ENCODE data around the gene PRDM2. TPM values are rescaled to one million over a fixed set of nuclear protein-coding genes. Genes with fewer than 3 reads are reported as not detected.

Gene PRDM2
- total and polyA plus RNA-seq, 2 donors from 2014 or later, result 8.2 to 42.6 TPM

DNA sequence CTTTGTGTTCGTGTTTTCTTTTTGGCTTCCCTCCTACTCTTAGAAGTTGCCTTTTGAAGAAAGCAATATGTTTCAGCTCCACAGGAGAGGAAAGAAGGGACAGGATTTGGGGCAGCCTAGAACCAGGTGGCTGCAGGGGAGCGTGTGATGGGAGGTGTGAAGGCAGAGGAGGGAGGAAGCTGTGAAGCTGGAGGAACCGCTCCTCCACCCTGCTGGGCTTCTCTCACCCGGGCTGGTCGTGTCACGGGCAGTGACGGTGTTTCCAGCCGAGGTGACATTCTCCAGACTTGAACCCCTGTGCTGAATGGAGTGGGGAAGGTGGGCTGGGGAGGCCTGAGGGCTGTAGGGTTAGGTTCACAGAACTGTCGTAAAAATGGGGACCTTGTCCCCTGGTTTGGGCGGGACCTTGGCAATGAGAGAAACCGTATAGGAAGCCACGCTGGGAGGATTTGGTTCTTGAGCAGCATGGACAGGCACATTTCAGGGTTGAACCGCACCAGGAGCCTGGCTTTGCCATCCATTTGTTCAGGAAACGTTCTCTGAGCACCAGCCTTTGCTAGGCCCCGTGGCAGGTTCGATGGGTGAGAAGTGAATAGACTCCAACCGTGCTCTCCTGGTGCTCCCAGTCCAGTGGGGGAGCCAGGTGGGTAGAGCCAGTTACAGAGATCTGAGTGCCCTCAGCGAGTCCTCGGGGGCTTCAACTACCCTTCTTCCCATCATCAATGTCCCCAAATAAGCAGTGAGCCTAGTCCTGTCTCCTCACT, 103.0 kb downstream of the PRDM2 start:
- no peak for DNase-seq
- no peaks in the 10 kb centered on the region for H3K36me3 ChIP-seq (ENCODE audit: control insufficient read depth in 2 of 3, insufficient read depth in 3 of 3, low read length in 3 of 3)
- FAIRE-seq, result no peak
- H3K27me3 ChIP-seq (ENCODE audit: control insufficient read depth, insufficient read depth, low read length), result no peaks in the 10 kb centered on the region
- no peak overlapping the region for H3K4me3 ChIP-seq (ENCODE audit: low read length in 3 of 3)
- H3K9me3 ChIP-seq (ENCODE audit: control insufficient read depth in 2 of 3, insufficient read depth in 1 of 3, low read length in 3 of 3), result no peaks in the 10 kb centered on the region
- no peak overlapping the region for H3K9ac ChIP-seq (ENCODE audit: low read length in 3 of 3)
- H3K27ac ChIP-seq (ENCODE audit: low read depth in 2 of 2, low read length in 2 of 2), result no peak overlapping the region
- TF ChIP-seq, protein P1, sequence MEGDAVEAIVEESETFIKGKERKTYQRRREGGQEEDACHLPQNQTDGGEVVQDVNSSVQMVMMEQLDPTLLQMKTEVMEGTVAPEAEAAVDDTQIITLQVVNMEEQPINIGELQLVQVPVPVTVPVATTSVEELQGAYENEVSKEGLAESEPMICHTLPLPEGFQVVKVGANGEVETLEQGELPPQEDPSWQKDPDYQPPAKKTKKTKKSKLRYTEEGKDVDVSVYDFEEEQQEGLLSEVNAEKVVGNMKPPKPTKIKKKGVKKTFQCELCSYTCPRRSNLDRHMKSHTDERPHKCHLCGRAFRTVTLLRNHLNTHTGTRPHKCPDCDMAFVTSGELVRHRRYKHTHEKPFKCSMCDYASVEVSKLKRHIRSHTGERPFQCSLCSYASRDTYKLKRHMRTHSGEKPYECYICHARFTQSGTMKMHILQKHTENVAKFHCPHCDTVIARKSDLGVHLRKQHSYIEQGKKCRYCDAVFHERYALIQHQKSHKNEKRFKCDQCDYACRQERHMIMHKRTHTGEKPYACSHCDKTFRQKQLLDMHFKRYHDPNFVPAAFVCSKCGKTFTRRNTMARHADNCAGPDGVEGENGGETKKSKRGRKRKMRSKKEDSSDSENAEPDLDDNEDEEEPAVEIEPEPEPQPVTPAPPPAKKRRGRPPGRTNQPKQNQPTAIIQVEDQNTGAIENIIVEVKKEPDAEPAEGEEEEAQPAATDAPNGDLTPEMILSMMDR (IDR thresholded peaks at IDR 0.05; ENCODE audit: borderline replicate concordance, extremely low read depth, insufficient read depth), result no peak
- intact Hi-C loops (cut with DNase I), result no loop called here
- peaks cover 0 to 10% (median 4%) of the 10 kb centered on the region in 3 donors for H3K4me1 ChIP-seq (ENCODE audit: control insufficient read depth in 2 of 3, insufficient read depth in 2 of 3, low read depth in 1 of 3, low read length in 3 of 3)

DNA sequence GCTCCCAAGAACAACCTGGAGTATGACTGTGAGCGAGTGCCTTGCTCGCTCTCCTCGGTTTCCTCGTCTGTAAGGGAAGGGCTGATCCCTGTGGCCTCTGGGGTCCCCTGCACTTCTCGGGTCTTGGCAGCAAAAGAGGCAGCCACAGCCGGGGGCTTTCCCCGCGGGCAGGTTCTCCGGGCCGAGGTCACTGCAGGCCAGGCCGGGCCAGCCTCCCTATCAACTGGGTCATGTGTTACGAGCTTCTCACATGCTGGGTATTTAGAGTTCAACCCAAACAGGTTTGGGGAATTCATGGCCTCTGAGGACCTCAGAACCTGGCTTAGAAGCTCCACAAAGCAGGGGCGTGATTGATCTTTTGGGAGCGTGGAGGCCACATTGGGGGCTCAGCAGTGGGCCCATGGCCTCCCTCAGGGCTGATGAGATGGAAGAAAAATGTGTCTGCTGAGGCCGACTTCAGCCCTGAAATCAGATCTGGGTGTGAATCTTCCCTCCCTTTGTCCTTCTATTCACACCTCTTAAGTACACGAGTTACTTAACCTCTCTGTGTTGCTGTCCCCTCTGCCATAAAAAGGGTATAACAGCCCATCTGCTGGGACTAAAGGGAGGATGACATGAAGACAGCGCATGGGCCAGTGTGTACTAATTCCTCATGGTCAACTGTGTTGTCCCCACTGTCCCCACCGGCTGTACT, 103.7 kb downstream of the PRDM2 start:
- Histone ChIP-seq H3K27me3 (ENCODE audit: control insufficient read depth, insufficient read depth, low read length) (no peaks in the 10 kb centered on the region), H3K4me3 (ENCODE audit: low read length in 3 of 3) (no peak overlapping the region), H3K9me3 (ENCODE audit: control insufficient read depth in 2 of 3, insufficient read depth in 1 of 3, low read length in 3 of 3) (no peaks in the 10 kb centered on the region), H3K9ac (ENCODE audit: low read length in 3 of 3) (no peak overlapping the region), H3K4me1 (ENCODE audit: control insufficient read depth in 2 of 3, insufficient read depth in 2 of 3, low read depth in 1 of 3, low read length in 3 of 3) (peaks cover 0 to 10% (median 4%) of the 10 kb centered on the region in 3 donors), H3K27ac (ENCODE audit: low read depth in 2 of 2, low read length in 2 of 2) (no peak overlapping the region), H3K36me3 (ENCODE audit: control insufficient read depth in 2 of 3, insufficient read depth in 3 of 3, low read length in 3 of 3) (no peaks in the 10 kb centered on the region)
- intact Hi-C loops (cut with DNase I), result no loop called here
- no peak for DNase-seq
- no peak for FAIRE-seq
- TF ChIP-seq, protein P1 (IDR thresholded peaks at IDR 0.05; ENCODE audit: borderline replicate concordance, extremely low read depth, insufficient read depth), result no peak

DNA sequence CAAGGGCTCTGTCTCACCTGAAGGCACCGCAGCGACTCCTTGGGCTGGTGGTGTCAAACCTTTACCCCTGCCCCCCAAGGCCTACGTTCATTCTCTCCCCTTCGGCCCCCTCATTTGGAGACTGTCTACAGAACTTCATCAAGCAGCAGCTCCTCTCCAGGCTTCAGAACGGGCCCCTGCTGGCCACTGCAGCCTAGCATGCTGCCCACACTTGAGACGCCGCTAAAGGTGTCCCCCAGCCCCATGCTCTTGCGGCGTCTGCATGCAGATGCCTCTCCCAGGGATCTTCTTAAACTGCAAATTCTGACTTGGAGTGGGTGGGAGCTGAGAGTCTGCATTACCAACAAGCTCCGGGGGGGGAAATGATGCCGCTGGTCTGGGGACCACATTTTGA, 104.2 kb downstream of the PRDM2 start:
- no peak for DNase-seq
- H3K9me3 ChIP-seq (ENCODE audit: control insufficient read depth in 2 of 3, insufficient read depth in 1 of 3, low read length in 3 of 3), result no peaks in the 10 kb centered on the region
- no peak for FAIRE-seq
- H3K9ac ChIP-seq (ENCODE audit: low read length in 3 of 3), result no peak overlapping the region
- H3K27ac ChIP-seq (ENCODE audit: low read depth in 2 of 2, low read length in 2 of 2), result no peak overlapping the region
- H3K4me1 ChIP-seq (ENCODE audit: control insufficient read depth in 2 of 3, insufficient read depth in 2 of 3, low read depth in 1 of 3, low read length in 3 of 3), result peaks cover 0 to 10% (median 4%) of the 10 kb centered on the region in 3 donors
- no peak overlapping the region for H3K4me3 ChIP-seq (ENCODE audit: low read length in 3 of 3)
- TF ChIP-seq, protein P1 (IDR thresholded peaks at IDR 0.05; ENCODE audit: borderline replicate concordance, extremely low read depth, insufficient read depth), result no peak
- intact Hi-C loops (cut with DNase I), result no loop called here
- no peaks in the 10 kb centered on the region for H3K36me3 ChIP-seq (ENCODE audit: control insufficient read depth in 2 of 3, insufficient read depth in 3 of 3, low read length in 3 of 3)
- H3K27me3 ChIP-seq (ENCODE audit: control insufficient read depth, insufficient read depth, low read length), result no peaks in the 10 kb centered on the region
